ENCODE data around the gene DENND5A.
"Not testable (repeated sequence)": the region's sequence is repeated elsewhere in the genome, so short reads cannot be mapped to it uniquely, and the experiment has no call there.

Gene DENND5A

GRCh38 chr11:9097186-9097943, 167.8 kb downstream of the DENND5A start:
- not testable (repeated sequence) for DNase-seq (ENCODE audit: low read depth in 2 of 2)

GRCh38 chr11:9096427-9096826, 168.7 kb downstream of the DENND5A start:
- DNase-seq (ENCODE audit: low read depth in 2 of 2), result no peak

- no peak for DNase-seq (ENCODE audit: low read depth in 2 of 2)
These were observed 169.7 kb downstream of the DENND5A start for GRCh38 chr11:9095421-9095820.

DNA sequence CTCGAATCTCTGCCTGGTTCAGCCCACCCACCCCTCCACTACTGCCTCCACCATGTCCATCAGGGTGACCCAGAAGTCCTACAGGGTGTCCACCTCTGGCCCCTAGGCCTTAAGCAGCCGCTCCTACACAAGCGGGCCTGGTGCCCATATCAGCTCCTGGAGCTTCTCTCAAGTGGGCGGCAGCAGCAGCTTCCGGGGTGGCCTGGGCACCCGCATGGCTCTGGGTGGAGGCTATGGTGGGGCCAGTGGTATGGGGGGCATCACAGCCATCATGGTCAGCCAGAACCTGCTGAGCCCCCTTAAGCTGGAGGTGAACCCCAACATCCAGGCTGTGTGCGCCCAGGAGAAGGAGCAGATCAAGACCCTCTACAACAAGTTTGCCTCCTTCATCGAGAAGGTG, 170.7 kb downstream of the DENND5A start:
- no peak for DNase-seq (ENCODE audit: low read depth in 2 of 2)

GRCh38 chr11:9092853-9093778, 172.0 kb downstream of the DENND5A start:
- DNase-seq (ENCODE audit: low read depth in 2 of 2), result no peak

DNA sequence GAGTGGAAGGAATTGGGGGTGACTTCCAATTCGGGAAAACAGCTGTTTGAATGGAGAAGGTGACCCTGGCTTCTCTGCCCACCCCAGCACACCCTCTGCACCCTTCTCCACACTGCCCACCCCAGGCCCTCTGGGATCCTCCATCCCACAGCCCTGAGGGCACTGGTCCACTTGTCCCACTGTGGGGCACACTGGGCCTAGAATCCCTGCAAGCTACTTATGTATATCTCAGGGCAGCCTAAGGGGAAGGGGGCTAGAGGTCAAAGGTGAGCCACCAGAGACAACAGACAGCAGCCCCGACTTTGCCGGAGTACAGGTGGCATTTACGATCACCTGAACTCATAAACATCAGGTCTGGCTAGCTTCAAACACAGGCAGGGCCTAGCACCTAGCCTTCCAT, 173.1 kb downstream of the DENND5A start:
- no peak for DNase-seq (ENCODE audit: low read depth in 2 of 2)

DNA sequence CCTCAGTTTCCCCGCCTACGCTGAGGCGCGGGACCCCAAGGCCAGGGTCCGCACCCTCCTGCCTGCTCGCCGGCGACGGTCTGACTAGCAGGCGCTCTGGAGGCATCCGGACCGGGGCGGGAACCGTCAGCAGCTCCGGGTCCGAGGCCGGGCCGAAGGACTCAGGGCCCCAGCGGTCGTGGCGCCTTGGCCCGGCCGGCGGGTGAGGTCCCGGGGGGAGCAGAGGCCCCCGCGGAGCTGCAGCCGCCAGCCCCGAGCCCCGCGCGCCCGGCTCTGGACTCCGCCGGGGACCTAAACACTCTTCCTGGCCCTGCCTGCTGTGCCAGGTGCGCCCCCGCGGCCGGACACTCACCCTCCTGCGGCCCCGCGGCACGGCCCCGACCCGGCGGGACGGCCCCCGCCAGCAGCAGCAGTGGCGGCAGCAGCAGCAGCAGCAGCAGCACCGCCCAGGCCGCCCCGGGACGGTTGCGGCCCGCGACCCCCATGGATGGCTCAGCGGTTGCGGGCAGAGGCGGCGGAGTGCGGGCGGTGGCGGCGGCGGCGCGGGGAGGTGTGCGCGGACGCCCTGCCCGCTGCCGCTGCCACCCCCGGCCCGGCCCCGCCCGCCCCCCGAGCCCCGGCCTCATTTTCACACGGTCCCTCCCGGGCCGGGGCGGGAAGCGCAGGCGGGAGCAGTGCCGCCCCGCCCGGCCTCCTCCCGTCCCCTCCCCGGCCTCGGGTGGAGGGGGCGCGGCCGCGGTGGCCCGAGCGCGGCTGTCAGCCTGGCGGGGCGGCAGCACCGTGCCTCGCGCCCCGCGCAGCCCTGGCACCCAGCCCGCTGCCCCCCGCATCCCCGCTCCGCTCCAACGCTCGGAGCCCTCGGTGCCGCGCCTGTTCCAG, 173.9 kb downstream of the DENND5A start, which contains the start of gene SCUBE2:
SCUBE2 (minus strand) TSS at position 556 of the 879 bp plus-strand sequence; CDS start at position 485, 71 bp downstream.
- DNase-seq (ENCODE audit: low read depth in 2 of 2), result no peak

GRCh38 chr11:9090488-9091043, 174.6 kb downstream of the DENND5A start:
- DNase-seq (ENCODE audit: low read depth in 2 of 2), result no peak

GRCh38 chr11:9089636-9090035, 175.5 kb downstream of the DENND5A start:
- DNase-seq (ENCODE audit: low read depth in 2 of 2), result no peak

- DNase-seq (ENCODE audit: low read depth in 2 of 2), result no peak
These were observed 176.1 kb downstream of the DENND5A start for GRCh38 chr11:9089061-9089460.

Data from stimulated activated CD8-positive, alpha-beta memory T cell treated with anti-CD3 and anti-CD28 coated beads, Interleukin-2, amount 100 ng/mL, for 1 hour (primary cell).